K562 (cell line): ENCODE data around the gene ARFGAP3. TPM values are rescaled to one million over a fixed set of nuclear protein-coding genes. Genes with fewer than 3 reads are reported as not detected.

Source experiments
- CCAR2 ChIP-seq: fragments of 200-400 bp; formaldehyde crosslinking; IDR thresholded peaks from 2 replicates; pipeline ENCODE4 v1.6.1; 2017; ENCODE audit warnings: mild to moderate bottlenecking, low read depth, low read length
- CXXC5 ChIP-seq: fragments of 250-450 bp; sonication (Bioruptor Pico); IDR thresholded peaks from 2 replicates; pipeline ENCODE4 v1.8.0; 2022; ENCODE audit warnings: inconsistent platforms, mild to moderate bottlenecking, moderate library complexity
- ELF1 ChIP-seq: fragments of 200-800 bp; sonication (Bioruptor generic); IDR thresholded peaks from 2 replicates; pipeline ENCODE4 v1.6.1; 2016; ENCODE audit warnings: missing genetic modification characterization, missing compliant biosample characterization
- ETV5 ChIP-seq: sonication (generic); formaldehyde crosslinking; IDR thresholded peaks from 2 replicates; pipeline ENCODE4 v1.4.0; 2020; ENCODE audit warnings: low read depth, mild to moderate bottlenecking, missing genetic modification reagents
- GABPB2 ChIP-seq: fragments of 250-450 bp; sonication (Bioruptor Pico); conservative IDR thresholded peaks from 2 replicates; pipeline ENCODE4 v1.5.1; 2021; ENCODE audit warnings: mild to moderate bottlenecking
- HMGN3 ChIP-seq: IDR thresholded peaks from 2 replicates; pipeline ENCODE4 v1.6.1; 2011; ENCODE audit warnings: borderline replicate concordance, low read depth, mild to moderate bottlenecking, mixed read lengths, low read length; ENCODE audit not compliant: insufficient read length; ENCODE audit errors: extremely low read depth
- ILF3 ChIP-seq: fragments of 450-650 bp; IDR thresholded peaks from 2 replicates; pipeline ENCODE4 v1.6.1; 2018; ENCODE audit warnings: antibody characterized with exemption, mild to moderate bottlenecking, moderate library complexity, borderline replicate concordance
- MAX ChIP-seq: sonication (generic); formaldehyde crosslinking; IDR thresholded peaks from 2 replicates; pipeline ENCODE4 v1.9.0; 2022; ENCODE audit warnings: mild to moderate bottlenecking, missing genetic modification reagents
- MCM5 ChIP-seq: fragments of 450-650 bp; IDR thresholded peaks from 2 replicates; pipeline ENCODE4 v1.6.1; 2016; ENCODE audit warnings: low read depth
- MYC ChIP-seq, 2 experiments: fragments of 250-450 bp in 1 of 2; sonication (Bioruptor Pico) in 1 of 2; IDR thresholded peaks; 2 replicates each; pipeline versions ENCODE4 v1.5.1 to v1.6.1; 2012 to 2021; ENCODE audit warnings: low read depth in 2 of 2, borderline replicate concordance in 1 of 2, improper control_type of control experiment in 1 of 2, low read length in 1 of 2, mild to moderate bottlenecking in 1 of 2, moderate library complexity in 1 of 2
- NR2F6 ChIP-seq: fragments of 450-650 bp; formaldehyde crosslinking; IDR thresholded peaks from 2 replicates; pipeline ENCODE4 v1.4.0; 2020; ENCODE audit warnings: mild to moderate bottlenecking
- NRF1 ChIP-seq, 2 experiments: fragments of 450-650 bp; IDR thresholded peaks in 1 of 2; conservative IDR thresholded peaks in 1 of 2; 2 replicates each; pipeline ENCODE4 v1.6.1; 2014; ENCODE audit warnings: mild to moderate bottlenecking in 2 of 2
- POLR2G ChIP-seq: fragments of 200-400 bp; formaldehyde crosslinking; IDR thresholded peaks from 2 replicates; pipeline ENCODE4 v1.6.1; 2017; ENCODE audit warnings: low read depth, mild to moderate bottlenecking, antibody characterized with exemption, low read length, moderate library complexity
- SMAD1 ChIP-seq: fragments of 150-350 bp; IDR thresholded peaks from 2 replicates; pipeline ENCODE4 v1.6.1; 2014; ENCODE audit warnings: low read length, low read depth; ENCODE audit not compliant: partially characterized antibody
- ZNF140 ChIP-seq: fragments of 250-450 bp; sonication (Bioruptor Pico); IDR thresholded peaks from 2 replicates; pipeline ENCODE4 v1.8.0; 2021; ENCODE audit warnings: moderate library complexity, mild to moderate bottlenecking, inconsistent platforms
- ZNF24 ChIP-seq: fragments of 450-650 bp; IDR thresholded peaks from 2 replicates; pipeline ENCODE4 v1.6.1; 2016
- ZNF436 ChIP-seq: fragments of 250-450, 450-650 bp; sonication (Bioruptor Pico); formaldehyde crosslinking; IDR thresholded peaks from 2 replicates; pipeline ENCODE4 v1.7.0; 2020; ENCODE audit warnings: mild to moderate bottlenecking
- ZNF695 ChIP-seq: fragments of 450-650 bp; formaldehyde crosslinking; IDR thresholded peaks from 2 replicates; pipeline ENCODE4 v1.4.0; 2020; ENCODE audit warnings: mild to moderate bottlenecking, moderate library complexity
- ZNF764 ChIP-seq: fragments of 250-450 bp; sonication (Bioruptor Pico); IDR thresholded peaks from 2 replicates; pipeline ENCODE4 v1.4.0; 2020; ENCODE audit warnings: low read depth, mild to moderate bottlenecking, moderate library complexity
- polyA plus RNA-seq, 8 experiments: library from polyadenylated mRNA; depleted of rRNA in 4 of 8; stranded (reverse) in 5 of 8; unstranded in 3 of 8; fragments of >200 nt; fragmentation: Nextera tagmentation in 2 of 8; fragmentation: Illumina TruSeq in 1 of 8; extraction: Ambion mirVana in 2 of 8; extraction: Trizol in 1 of 8; gene quantifications; 2 replicates each; pipeline versions ENCODE4 v1.2.1 to v1.2.3, GENCODE V29; 2011 to 2014; ENCODE audit warnings: inconsistent platforms in 1 of 8, missing spikeins in 1 of 8
- total RNA-seq, 7 experiments: library from RNA; depleted of rRNA in 6 of 7; stranded (reverse); fragments of >200 nt in 6 of 7; fragmentation: Illumina TruSeq in 2 of 7; extraction: Trizol in 2 of 7; gene quantifications; 2 replicates each; pipeline versions ENCODE4 v1.2.1 to v1.2.3, GENCODE V29; 2011 to 2021; ENCODE audit warnings: low replicate concordance in 1 of 7
- TF ChIP-seq, protein P1 (sequence below): IDR thresholded peaks from 2 replicates; pipeline ENCODE4 v1.6.1; 2014; ENCODE audit warnings: antibody characterized with exemption
- TF ChIP-seq, protein P2 (sequence below): IDR thresholded peaks from 2 replicates; pipeline ENCODE4 v1.6.1; 2011; ENCODE audit not compliant: insufficient read length; ENCODE audit errors: extremely low read depth

ARFGAP3 gene
- total and polyA plus RNA-seq, 9 of the 15 experiments (the other 6 are each of a cell fraction or from before 2014, with no cell fraction given), result 14.2 to 31.9 (median 22.7) TPM

GRCh38 chr22:42856865-42857704 lies at the start of gene ARFGAP3 (continued):
- TF ChIP-seq POLR2G (peak; percentile 92), GABPB2 (CRISPR knock-in tag) (no peak), ILF3 (no peak), ZNF140 (CRISPR knock-in tag) (no peak), HMGN3 (no peak), ZNF764 (CRISPR knock-in tag) (no peak), MAX (CRISPR knock-in tag) (peak; percentile 92), ZNF24 (peak; percentile 44; the same call in 1 of the 2 replicates), CXXC5 (CRISPR knock-in tag) (peak; percentile 91), ETV5 (CRISPR knock-in tag) (peak; percentile 50; the same call in 1 of the 2 replicates), NR2F6 (CRISPR knock-in tag) (no peak), NRF1 (conservative IDR thresholded peaks at IDR 0.05 in 1 of 2, IDR thresholded peaks at IDR 0.05 in 1 of 2) (peak; percentile 96), ZNF436 (no peak), ZNF695 (CRISPR knock-in tag) (no peak), MYC (IDR thresholded peaks at IDR 0.05; ENCODE audit: low read depth, low read length) (0 out of 2 replicates have a peak, but pooled peaks have one; percentile 17), MYC (CRISPR knock-in tag; IDR thresholded peaks at IDR 0.05; ENCODE audit: borderline replicate concordance, low read depth) (no peak), ELF1 (tag) (no peak), SMAD1 (no peak), MCM5 (no peak), CCAR2 (no peak)
- TF ChIP-seq, protein P1, sequence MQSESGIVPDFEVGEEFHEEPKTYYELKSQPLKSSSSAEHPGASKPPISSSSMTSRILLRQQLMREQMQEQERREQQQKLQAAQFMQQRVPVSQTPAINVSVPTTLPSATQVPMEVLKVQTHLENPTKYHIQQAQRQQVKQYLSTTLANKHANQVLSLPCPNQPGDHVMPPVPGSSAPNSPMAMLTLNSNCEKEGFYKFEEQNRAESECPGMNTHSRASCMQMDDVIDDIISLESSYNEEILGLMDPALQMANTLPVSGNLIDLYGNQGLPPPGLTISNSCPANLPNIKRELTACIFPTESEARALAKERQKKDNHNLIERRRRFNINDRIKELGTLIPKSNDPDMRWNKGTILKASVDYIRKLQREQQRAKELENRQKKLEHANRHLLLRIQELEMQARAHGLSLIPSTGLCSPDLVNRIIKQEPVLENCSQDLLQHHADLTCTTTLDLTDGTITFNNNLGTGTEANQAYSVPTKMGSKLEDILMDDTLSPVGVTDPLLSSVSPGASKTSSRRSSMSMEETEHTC, result no peak
- TF ChIP-seq, protein P2, sequence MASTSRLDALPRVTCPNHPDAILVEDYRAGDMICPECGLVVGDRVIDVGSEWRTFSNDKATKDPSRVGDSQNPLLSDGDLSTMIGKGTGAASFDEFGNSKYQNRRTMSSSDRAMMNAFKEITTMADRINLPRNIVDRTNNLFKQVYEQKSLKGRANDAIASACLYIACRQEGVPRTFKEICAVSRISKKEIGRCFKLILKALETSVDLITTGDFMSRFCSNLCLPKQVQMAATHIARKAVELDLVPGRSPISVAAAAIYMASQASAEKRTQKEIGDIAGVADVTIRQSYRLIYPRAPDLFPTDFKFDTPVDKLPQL, result no peak
